OCI-LY7 (cell line): ENCODE data around the gene PRKAG2. TPM values are rescaled to one million over a fixed set of nuclear protein-coding genes. Genes with fewer than 3 reads are reported as not detected.

Experiments
- BruUV-seq: library from RNA; stranded (reverse); fragments of 400-500 nt; replicated peaks from 2 replicates; lab custom pipeline; 2021; lab: Mats Ljungman, UMichigan
- CTCF ChIA-PET: fragments of 300-600 bp; sonication (Branson Sonifier 250); formaldehyde crosslinking; loops from one replicate; lab custom pipeline; 2022; ENCODE audit warnings: antibody characterized with exemption; ENCODE audit not compliant: unreplicated experiment; lab: Charles Lee
- POLR2A ChIA-PET: fragments of 300-600 bp; sonication (Branson Sonifier 250); formaldehyde crosslinking; loops from one replicate; lab custom pipeline; 2022; ENCODE audit warnings: antibody characterized with exemption; lab: Charles Lee
- DNase-seq: peaks from one replicate; pipeline ENCODE4 v3.0.0-alpha.2; 2015; ENCODE audit warnings: low spot score
- H2AFZ ChIP-seq: fragments of 200-600 bp; sonication (generic), shearing (Covaris generic); 2 replicates; pipeline ENCODE4 v1.6.1; 2014; ENCODE audit warnings: mild to moderate bottlenecking, antibody characterized with exemption, low read length, moderate library complexity
- H3K27ac ChIP-seq: fragments of 200-600 bp; sonication (generic); 2 replicates; pipeline ENCODE4 v1.5.1; 2014; ENCODE audit warnings: mixed run types, low read depth, mild to moderate bottlenecking, moderate library complexity, low read length, inconsistent platforms; ENCODE audit not compliant: poor library complexity, severe bottlenecking
- H3K36me3 ChIP-seq: fragments of 200-600 bp; sonication (generic); 2 replicates; pipeline ENCODE4 v1.6.1; 2014; ENCODE audit warnings: mild to moderate bottlenecking, antibody characterized with exemption, low read length, moderate library complexity, mixed read lengths; ENCODE audit not compliant: insufficient read depth
- H3K4me1 ChIP-seq: fragments of 200-600 bp; sonication (generic); 2 replicates; pipeline ENCODE4 v1.5.1; 2014; ENCODE audit warnings: mild to moderate bottlenecking, low read length; ENCODE audit not compliant: insufficient read depth, poor library complexity, severe bottlenecking
- H3K4me2 ChIP-seq: fragments of 200-600 bp; sonication (generic); 2 replicates; pipeline ENCODE4 v1.6.1; 2014; ENCODE audit warnings: mild to moderate bottlenecking, low read length
- H3K4me3 ChIP-seq: fragments of 200-600 bp; sonication (generic); 2 replicates; pipeline ENCODE4 v1.5.1; 2014; ENCODE audit warnings: mild to moderate bottlenecking, low read depth, low read length; ENCODE audit not compliant: poor library complexity, severe bottlenecking
- H3K79me2 ChIP-seq: fragments of 200-600 bp; sonication (generic); 2 replicates; pipeline ENCODE4 v1.6.1; 2016; ENCODE audit warnings: low read depth, mild to moderate bottlenecking, low read length, moderate library complexity, mixed read lengths; ENCODE audit not compliant: insufficient read depth
- H3K9me2 ChIP-seq: fragments of 200-600 bp; sonication (generic); 2 replicates; pipeline ENCODE4 v1.6.1; 2016; ENCODE audit warnings: mild to moderate bottlenecking, low read length, mixed read lengths; ENCODE audit not compliant: insufficient read depth
- H3K9me3 ChIP-seq: fragments of 200-600 bp; sonication (generic); 2 replicates; pipeline ENCODE4 v1.6.1; 2014; ENCODE audit warnings: mild to moderate bottlenecking, mixed run types, low read length, mixed read lengths
- H4K20me1 ChIP-seq: fragments of 200-600 bp; sonication (generic); 2 replicates; pipeline ENCODE4 v1.6.1; 2014; ENCODE audit warnings: mild to moderate bottlenecking, antibody characterized with exemption, low read length, moderate library complexity, mixed read lengths; ENCODE audit not compliant: insufficient read depth
- CTCF ChIP-seq: fragments of 200-600 bp; sonication (generic); conservative IDR thresholded peaks from 2 replicates; pipeline ENCODE4 v1.5.1; 2014; ENCODE audit warnings: mild to moderate bottlenecking, antibody characterized with exemption, low read length, moderate library complexity, mixed read lengths
- EZH2phosphoT487 ChIP-seq: fragments of 200-600 bp; sonication (generic); IDR thresholded peaks from 2 replicates; pipeline ENCODE4 v1.6.1; 2018; ENCODE audit warnings: low read depth, borderline replicate concordance, mild to moderate bottlenecking, mixed run types, antibody characterized with exemption, low read length, moderate library complexity, mixed read lengths
- intact Hi-C: fragments of 100-400 bp; cut with micrococcal nuclease; formaldehyde crosslinking; loops from one replicate; pipeline ENCODE4 v1.10.0; 2022; ENCODE audit not compliant: unreplicated experiment
- total RNA-seq, 2 experiments: library from RNA; depleted of rRNA in 1 of 2; stranded (reverse); fragments of >200 nt in 1 of 2; shearing (Covaris generic) in 1 of 2; gene quantifications; 2 replicates each; pipeline ENCODE4 v1.2.3, GENCODE V29; 2014 to 2022

Gene PRKAG2
- total RNA-seq, 2 experiments from 2014 or later, result 1.2 to 5.1 TPM

- H3K4me1 ChIP-seq, result peaks cover 16% of the 10 kb centered on the region
- no peaks in the 10 kb centered on the region for H3K79me2 ChIP-seq
- intact Hi-C loops, result loop anchor here (5.0 to 10.0 kb wide), 3 partner anchors 114 to 833 kb away; partner anchors contain the start of gene RHEB
- no peak overlapping the region for H3K27ac ChIP-seq
- H3K4me3 ChIP-seq, result peak overlapping the region; percentile 68
- TF ChIP-seq CTCF (peak; percentile 39), EZH2phosphoT487 (no peak)
- ChIA-PET POLR2A (interaction anchor here (0.9 to 1.7 kb wide), 7 partner anchors 11 to 280 kb away, joined by 3 to 5 read pairs (median 3); no protein-coding TSS in a partner anchor), CTCF (interaction anchor here (0.6 to 1.0 kb wide), 2 partner anchors 10 to 278 kb away, joined by 3 to 4 read pairs; no protein-coding TSS in a partner anchor)
- no peaks in the 10 kb centered on the region for H3K9me2 ChIP-seq
- peak overlapping the region; percentile 47; the same call in 1 of the 2 replicates for H2AFZ ChIP-seq
- H4K20me1 ChIP-seq, result peaks cover 7% of the 10 kb centered on the region; the same call in 1 of the 2 replicates
- H3K4me2 ChIP-seq, result peak overlapping the region; percentile 66
- no peaks in the 10 kb centered on the region for H3K36me3 ChIP-seq
- DNase-seq, result peak; percentile 50
- BruUV-seq, result no TSS peak
- H3K9me3 ChIP-seq, result no peaks in the 10 kb centered on the region
Measured at GRCh38 chr7:151631570-151631952, 245.4 kb downstream of the PRKAG2 start.

GRCh38 chr7:151630851-151631569, 245.9 kb downstream of the PRKAG2 start:
- TSS peak; percentile 82 for BruUV-seq
- no peak overlapping the region for H3K27ac ChIP-seq
- TF ChIP-seq CTCF, result no peak; the same call in 1 of the 2 replicates
- TF ChIP-seq EZH2phosphoT487, result no peak
- peaks cover 16% of the 10 kb centered on the region for H3K4me1 ChIP-seq
- peak overlapping the region; percentile 68 for H3K4me3 ChIP-seq
- H3K9me2 ChIP-seq, result no peaks in the 10 kb centered on the region
- no peaks in the 10 kb centered on the region for H3K79me2 ChIP-seq
- POLR2A ChIA-PET, result interaction anchor here (0.9 to 1.7 kb wide), 8 partner anchors 8 to 280 kb away, joined by 3 to 5 read pairs (median 3); no protein-coding TSS in a partner anchor
- H4K20me1 ChIP-seq, result peaks cover 7% of the 10 kb centered on the region; the same call in 1 of the 2 replicates
- peak overlapping the region; percentile 47; the same call in 1 of the 2 replicates for H2AFZ ChIP-seq
- peak overlapping the region; percentile 66 for H3K4me2 ChIP-seq
- no peaks in the 10 kb centered on the region for H3K36me3 ChIP-seq
- CTCF ChIA-PET, result interaction anchor here (0.6 to 1.0 kb wide), 2 partner anchors 10 to 1870 kb away, joined by 3 read pairs; no protein-coding TSS in a partner anchor
- DNase-seq, result no peak
- no peaks in the 10 kb centered on the region for H3K9me3 ChIP-seq
- intact Hi-C loops, result loop anchor here (5.0 to 10.0 kb wide), 3 partner anchors 114 to 834 kb away; partner anchors contain the start of gene RHEB
